GM21423 (cell line): ENCODE data around the gene PACSIN2.
"Not testable (repeated sequence)": the region's sequence is repeated elsewhere in the genome, so short reads cannot be mapped to it uniquely, and the experiment has no call there.

Experiments used
- ATAC-seq: cut with Tn5 transposase; IDR thresholded peaks from one replicate; pipeline ENCODE4 v1.9.1; 2021; ENCODE audit warnings: mild to moderate bottlenecking, moderate library complexity; ENCODE audit not compliant: unreplicated experiment

The PACSIN2 gene

GRCh38 chr22:43012390-43012789 is 2.6 kb downstream of the PACSIN2 start:
- ATAC-seq = no peak

GRCh38 chr22:43011079-43011478 is 3.9 kb downstream of the PACSIN2 start:
- no peak for ATAC-seq

GRCh38 chr22:43009444-43009843 is 5.5 kb downstream of the PACSIN2 start:
- no peak for ATAC-seq

GRCh38 chr22:43008921-43009320 is 6.0 kb downstream of the PACSIN2 start:
- ATAC-seq = no peak

- ATAC-seq = no peak
Observed at GRCh38 chr22:43008509-43008908, 6.4 kb downstream of the PACSIN2 start.

GRCh38 chr22:43007519-43008102 is 7.3 kb downstream of the PACSIN2 start:
- no peak for ATAC-seq

GRCh38 chr22:43006753-43007152 is 8.2 kb downstream of the PACSIN2 start:
- no peak for ATAC-seq

GRCh38 chr22:43006016-43006505 is 8.9 kb downstream of the PACSIN2 start:
- no peak for ATAC-seq

GRCh38 chr22:43005106-43005505 is 9.8 kb downstream of the PACSIN2 start:
- no peak for ATAC-seq

GRCh38 chr22:43004362-43005035 is 10.4 kb downstream of the PACSIN2 start:
- no peak for ATAC-seq

- no peak for ATAC-seq
Observed at GRCh38 chr22:43002202-43002586, 12.8 kb downstream of the PACSIN2 start.

- no peak for ATAC-seq
Observed at GRCh38 chr22:43001271-43002201, 13.4 kb downstream of the PACSIN2 start.

- ATAC-seq = no peak
Observed at GRCh38 chr22:43000441-43001175, 14.3 kb downstream of the PACSIN2 start.

- no peak for ATAC-seq
Observed at GRCh38 chr22:42997582-42998090, 17.3 kb downstream of the PACSIN2 start.

- no peak for ATAC-seq
Observed at GRCh38 chr22:42996646-42997365, 18.1 kb downstream of the PACSIN2 start.

- ATAC-seq = not testable (repeated sequence)
Observed at GRCh38 chr22:42995654-42996053, 19.3 kb downstream of the PACSIN2 start.

GRCh38 chr22:42994917-42995562 is 19.9 kb downstream of the PACSIN2 start:
- ATAC-seq = no peak

- ATAC-seq = no peak
Observed at GRCh38 chr22:42994276-42994916, 20.6 kb downstream of the PACSIN2 start.

- ATAC-seq = no peak
Observed at GRCh38 chr22:42993651-42994275, 21.2 kb downstream of the PACSIN2 start.
